ELR (cell line): ENCODE results near the gene NFE2.
"Not testable (repeated sequence)": the region's sequence is repeated elsewhere in the genome, so short reads cannot be mapped to it uniquely, and the experiment has no call there.

Experiments
- DNase-seq: peaks from one replicate; pipeline ENCODE4 v3.0.0-alpha.2; 2015; ENCODE audit warnings: low read depth

NFE2 gene

DNA sequence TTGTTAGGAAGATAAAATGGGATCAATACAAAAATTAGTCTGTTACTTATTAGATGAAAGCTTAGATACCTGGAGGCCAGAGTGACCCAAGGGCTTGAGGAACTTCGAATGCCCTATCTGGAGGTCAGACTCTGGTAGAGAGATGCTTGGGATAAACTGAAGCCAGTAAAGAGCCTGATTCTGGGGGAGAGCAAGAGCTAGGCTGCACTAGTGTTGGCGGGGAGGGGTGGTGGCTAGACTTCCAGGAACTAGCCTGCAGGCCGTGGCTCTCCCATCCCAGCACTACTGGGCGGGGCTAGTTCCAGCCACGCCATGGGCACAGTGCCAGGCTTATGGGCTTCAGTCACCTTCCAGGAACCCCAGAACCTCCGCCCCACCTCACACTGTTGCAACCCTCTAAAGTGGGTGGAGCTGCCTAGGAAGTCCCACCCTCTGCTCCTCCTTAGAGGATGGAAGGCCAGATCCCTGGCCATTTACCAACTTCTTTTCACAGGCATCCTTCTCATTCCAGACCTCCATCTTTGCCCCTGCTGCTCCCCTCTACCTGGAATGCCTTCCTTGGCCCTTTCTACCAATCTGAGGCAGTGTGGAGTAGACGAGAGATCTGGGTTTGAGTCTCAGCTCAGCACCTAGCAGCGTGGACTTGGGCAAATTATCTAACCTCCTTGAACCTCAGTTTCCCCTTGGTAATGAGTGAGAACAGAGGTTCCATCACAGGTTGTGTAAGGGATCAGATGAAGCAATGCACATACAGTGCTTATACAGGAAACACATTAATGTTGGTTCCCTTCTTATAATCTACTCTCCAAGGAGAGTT, 6.3 kb upstream of the NFE2 start:
- DNase-seq, result peak; percentile 58

GRCh38 chr12:54304187-54304810, 3.5 kb upstream of the NFE2 start:
- peak; percentile 41 for DNase-seq

GRCh38 chr12:54303640-54304039, 2.8 kb upstream of the NFE2 start:
- DNase-seq, result no peak

- no peak for DNase-seq
Observed at GRCh38 chr12:54301428-54302048, 723 bp upstream of the NFE2 start.

GRCh38 chr12:54300225-54300731, 537 bp downstream of the NFE2 start:
- peak; percentile 47 for DNase-seq

DNA sequence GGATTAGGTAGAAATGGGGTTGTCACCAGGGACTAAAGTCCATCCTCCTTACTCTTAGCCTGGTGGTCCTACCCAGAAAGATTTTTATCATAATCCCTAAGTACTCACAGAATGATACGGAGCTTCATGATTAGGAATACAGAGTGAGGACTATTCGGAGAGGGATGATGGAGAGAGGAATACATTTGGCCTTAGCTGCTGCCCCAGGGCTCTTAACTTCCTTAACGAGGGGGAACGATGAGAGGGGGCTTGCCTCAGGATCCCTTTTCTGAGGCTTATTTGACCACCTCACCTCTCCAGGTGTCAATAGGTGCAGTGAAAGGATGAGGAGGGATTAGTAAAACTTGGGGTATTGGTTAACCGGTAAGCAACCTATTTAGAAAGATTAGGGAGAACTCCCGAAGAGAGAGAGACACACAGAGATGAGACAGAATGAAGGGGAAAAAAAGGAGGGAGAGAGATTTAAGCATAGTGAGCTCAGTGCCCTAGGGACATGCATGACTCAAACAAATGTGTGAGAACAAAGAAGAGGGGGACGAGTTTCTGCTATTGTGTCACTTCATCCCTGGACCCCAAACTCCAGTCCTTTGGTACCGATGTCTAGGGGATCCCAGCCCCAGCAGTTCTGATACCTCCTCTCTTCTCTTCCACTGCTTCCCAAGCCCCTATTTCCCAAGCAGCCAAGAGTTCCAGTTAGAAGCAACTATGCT, 1.1 kb downstream of the NFE2 start:
- peak; percentile 73 for DNase-seq

DNA sequence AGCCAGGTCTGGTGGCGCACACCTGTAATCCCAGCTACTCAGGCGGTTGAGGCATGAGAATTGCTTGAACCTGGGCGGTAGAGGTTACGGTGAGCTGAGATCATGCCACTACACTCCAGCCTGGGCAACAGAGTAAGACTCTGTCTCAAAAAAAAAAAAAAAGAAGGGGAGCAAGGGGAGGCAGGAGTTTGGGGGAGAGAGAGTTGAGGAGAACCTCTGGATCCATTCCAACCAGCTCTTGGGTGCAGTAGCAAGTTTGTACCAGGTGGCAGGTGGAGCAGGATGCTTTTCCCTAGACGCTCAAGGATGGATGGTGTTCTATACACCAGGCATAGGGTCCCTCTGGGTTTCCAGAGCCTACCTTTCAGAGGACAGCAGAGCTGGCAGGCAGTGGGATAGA, 1.9 kb downstream of the NFE2 start:
- no peak for DNase-seq

DNA sequence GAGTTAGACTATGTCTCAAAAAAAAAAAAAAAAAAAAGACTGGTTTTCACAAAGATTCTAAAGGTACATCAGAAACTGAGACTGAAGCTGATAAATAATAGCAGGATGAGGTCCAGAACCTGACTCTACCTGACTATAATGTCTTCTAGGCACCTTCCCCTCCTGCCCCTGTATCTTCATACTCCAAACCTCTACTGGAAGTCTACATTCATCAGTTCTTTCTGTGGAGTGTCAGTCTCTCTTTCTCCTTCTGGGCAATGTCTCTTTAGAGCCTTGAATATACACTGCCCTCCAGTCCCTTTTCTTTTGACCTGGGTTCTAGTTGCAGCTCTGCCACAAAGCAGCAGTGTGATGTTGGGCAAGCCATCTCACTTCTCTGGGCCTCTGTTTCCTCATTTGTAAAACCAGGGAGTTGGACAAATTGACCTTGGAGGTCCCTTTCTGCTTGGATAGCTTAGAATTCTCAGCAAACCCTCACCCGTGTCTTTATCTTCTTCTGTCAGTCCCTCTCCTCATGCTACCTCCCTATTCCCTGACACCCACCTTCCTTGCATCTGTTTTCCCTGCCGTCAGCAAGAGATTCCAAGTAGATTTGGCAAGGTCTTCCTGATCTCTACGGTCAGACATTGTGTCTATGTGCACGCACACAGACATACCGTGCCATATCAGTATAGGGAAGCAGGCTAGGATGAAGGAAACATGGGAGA, 4.3 kb downstream of the NFE2 start:
- DNase-seq, result no peak

GRCh38 chr12:54294953-54295566, 5.8 kb downstream of the NFE2 start:
- no peak for DNase-seq

GRCh38 chr12:54294152-54294952, 6.5 kb downstream of the NFE2 start:
- DNase-seq, result peak; percentile 47

DNA sequence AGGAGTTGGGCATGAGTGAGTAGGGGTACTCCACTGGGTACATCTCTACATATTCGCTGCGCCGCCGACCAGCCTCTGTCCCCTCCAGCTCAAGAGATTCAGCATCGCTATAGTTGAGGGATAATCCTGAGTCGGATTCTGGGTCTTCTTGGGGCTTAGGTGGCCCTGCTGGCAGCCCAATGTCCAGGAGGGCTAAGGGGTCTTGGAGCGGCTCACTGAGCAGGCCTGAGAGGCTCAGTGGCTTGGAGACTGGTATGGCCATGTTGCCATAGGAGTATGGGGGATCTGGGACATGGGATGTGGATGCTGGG, 7.9 kb downstream of the NFE2 start:
- no peak for DNase-seq

DNA sequence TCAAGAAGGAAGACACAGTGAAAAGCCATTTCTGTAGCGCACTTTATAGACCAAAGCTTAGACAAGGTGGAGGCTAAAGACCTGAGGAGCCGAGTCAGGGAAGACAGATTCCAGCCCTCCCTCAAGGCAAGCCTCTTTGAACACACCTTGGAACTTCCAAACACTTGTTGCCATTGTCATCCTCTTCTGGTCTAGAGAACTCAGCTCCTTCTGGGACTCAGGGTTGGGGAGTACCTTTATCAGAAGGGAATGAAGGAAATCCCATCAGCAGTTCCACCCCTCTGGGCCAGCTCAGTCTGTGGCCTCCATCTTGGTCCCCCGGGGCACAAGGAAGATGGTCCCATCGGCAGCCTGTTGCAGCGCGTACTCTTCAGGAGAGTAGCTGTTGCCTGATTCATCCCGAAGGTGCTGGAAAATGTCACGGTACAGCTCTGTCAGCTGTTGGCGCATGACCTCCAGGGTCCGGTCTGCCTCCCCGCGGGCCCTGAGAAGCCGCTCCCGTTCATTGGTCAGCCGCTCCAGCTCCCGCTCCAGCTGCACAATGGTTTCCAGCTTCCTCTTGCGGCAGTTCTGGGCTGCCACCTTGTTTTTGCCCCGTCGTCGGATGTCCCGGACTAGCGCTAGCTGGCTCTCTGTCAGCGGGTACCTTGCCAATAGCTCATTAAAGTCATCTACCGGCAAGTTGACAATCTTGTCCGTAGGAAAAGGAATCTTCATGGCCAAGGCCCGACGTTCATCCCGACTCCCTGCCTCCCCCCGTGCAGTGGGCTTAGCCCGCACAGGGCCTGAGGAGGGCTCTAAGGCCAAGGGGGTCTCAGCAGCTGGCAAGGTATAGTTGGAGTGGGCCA, 8.5 kb downstream of the NFE2 start:
- no peak for DNase-seq

DNA sequence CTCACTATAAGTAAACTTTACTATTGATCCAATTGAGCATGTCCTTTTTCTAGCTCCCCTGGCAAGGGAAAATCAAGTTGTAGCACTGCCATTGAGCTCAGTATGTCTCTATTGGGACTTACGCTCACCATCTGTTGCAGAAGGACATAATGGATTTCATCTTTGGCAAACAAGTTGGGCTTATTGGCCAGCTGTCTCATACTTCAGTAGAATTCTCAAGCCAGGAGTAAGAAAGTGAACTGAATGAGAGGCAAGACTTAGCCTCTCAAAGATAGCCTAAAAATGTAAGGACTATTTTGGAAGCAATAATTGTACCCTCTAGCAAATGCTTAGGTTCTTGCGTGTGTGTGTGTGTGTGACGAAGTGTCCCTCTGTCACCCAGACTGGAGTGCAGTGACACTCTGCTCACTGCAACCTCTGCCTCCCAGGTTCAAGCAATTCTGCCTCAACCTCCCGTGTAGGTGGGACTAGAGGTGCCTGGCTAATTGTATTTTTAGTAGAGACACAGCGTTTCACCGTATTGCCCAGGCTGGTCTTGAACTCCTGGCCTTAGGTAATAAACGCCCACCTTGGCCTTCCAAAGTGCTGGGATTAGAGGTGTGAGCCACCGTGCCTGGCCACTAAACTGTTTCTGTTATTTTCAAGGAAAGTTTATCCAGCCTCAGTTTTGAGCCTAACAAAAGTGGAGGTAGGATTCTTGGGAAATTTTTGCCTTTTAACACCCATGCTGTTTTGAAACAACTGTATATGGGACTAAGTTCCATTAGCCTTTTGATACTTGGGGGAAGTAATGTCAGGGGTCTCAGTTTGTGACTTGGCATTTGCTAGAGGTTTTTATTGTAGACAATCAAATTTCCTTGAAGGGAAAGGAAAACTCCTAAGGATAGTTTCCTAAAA, 13.3 kb downstream of the NFE2 start:
- peak; percentile 45 for DNase-seq

DNA sequence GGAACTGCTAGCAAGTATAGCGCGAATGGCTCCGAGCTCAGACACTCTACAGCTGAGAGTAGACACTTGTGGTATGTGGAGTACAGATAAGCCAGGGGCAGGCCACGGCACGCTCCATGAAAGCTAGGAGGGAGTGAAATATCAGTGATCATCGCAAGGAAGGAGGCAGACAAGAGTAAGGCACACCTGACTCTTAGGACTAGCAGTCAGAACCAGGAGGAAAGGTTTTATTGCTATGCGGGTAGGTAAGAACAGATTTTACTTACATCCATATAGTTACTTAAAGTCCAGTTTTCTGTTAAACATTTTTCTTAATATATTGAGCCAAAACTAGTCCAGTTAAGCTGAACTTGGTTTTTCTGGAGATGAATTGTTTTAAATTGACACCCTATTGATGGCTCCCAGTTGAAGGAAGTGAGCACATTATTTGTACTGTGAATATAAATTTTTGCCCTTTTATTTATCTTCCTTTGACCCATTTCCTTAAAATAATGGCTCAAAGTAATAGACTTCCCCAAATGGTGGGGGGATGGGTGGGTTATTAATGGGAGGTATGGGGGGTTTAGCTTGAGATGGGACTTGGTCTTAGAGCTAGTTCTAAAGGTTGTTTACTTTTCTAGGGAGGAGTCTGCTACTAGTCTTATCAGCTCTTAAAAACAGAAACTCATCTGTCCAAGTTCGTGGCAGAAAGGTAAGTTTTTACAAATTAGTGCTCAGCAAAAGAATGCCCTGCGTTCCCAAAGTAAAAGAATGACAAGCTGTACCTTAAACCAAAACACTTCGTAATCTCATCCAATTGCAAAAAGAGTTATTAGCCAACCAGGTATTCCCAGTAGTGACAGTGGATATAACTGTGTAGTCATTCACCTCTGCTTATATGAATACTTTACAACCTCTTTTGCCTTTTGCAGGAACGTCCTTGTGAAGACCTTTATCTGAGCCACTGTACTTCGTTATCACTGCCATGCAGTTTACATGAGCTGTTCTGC, 14.5 kb downstream of the NFE2 start:
- DNase-seq, result peak; percentile 36

GRCh38 chr12:54285150-54286041, 15.4 kb downstream of the NFE2 start:
- DNase-seq, result peak; percentile 52

- DNase-seq, result not testable (repeated sequence)
Observed at GRCh38 chr12:54284070-54284780, 16.6 kb downstream of the NFE2 start.
